NCI-H1694 treated with DMSO at 0.1 percent for 48 hours (cell line): ENCODE data around the gene SRRM4.
A peak's percentile ranks its signal among the peaks of the same experiment; 100 is the strongest.

Experiments
- DNase-seq: peaks from one replicate; lab custom pipeline; 2025; lab: John Stamatoyannopoulos, UW

SRRM4 gene

GRCh38 chr12:119201789-119202543 is 220.6 kb downstream of the SRRM4 start:
- DNase-seq: no peak

- DNase-seq: no peak
These were observed 221.2 kb downstream of the SRRM4 start for GRCh38 chr12:119202544-119202943.

GRCh38 chr12:119204131-119204530 is 222.8 kb downstream of the SRRM4 start:
- peak; percentile 52 for DNase-seq

GRCh38 chr12:119204671-119205285 is 223.4 kb downstream of the SRRM4 start:
- no peak for DNase-seq

GRCh38 chr12:119206348-119207062 is 225.2 kb downstream of the SRRM4 start:
- peak; percentile 17 for DNase-seq

GRCh38 chr12:119207063-119207560 is 225.8 kb downstream of the SRRM4 start:
- DNase-seq: no peak

- DNase-seq: no peak
These were observed 227.3 kb downstream of the SRRM4 start for GRCh38 chr12:119208626-119209061.

GRCh38 chr12:119211884-119212283 is 230.5 kb downstream of the SRRM4 start:
- DNase-seq: no peak
